Stomach smooth muscle (tissue), 2 donors: ENCODE data around the gene DENND2D.

Experiments
- H3K27ac ChIP-seq: one replicate; pipeline ENCODE4 v1.7.0; 2013; ENCODE audit warnings: mild to moderate bottlenecking, low read length, inconsistent platforms
- H3K27me3 ChIP-seq, 2 donors: one replicate each; pipeline ENCODE4 v1.7.0; 2013; ENCODE audit warnings: low read length in 2 of 2; ENCODE audit not compliant: insufficient read depth in 2 of 2, control insufficient read depth in 1 of 2
- H3K36me3 ChIP-seq, 2 donors: one replicate each; pipeline ENCODE4 v1.7.0; 2013; ENCODE audit warnings: low read length in 2 of 2; ENCODE audit not compliant: control insufficient read depth in 2 of 2, insufficient read depth in 2 of 2
- H3K4me1 ChIP-seq: one replicate; pipeline ENCODE4 v1.7.0; 2013; ENCODE audit warnings: low read length; ENCODE audit not compliant: control insufficient read depth, insufficient read depth
- H3K4me3 ChIP-seq, 2 donors: one replicate each; pipeline ENCODE4 v1.7.0; 2013; ENCODE audit warnings: low read length in 2 of 2
- H3K9ac ChIP-seq, 2 donors: one replicate each; pipeline ENCODE4 v1.7.0; 2013; ENCODE audit warnings: low read length in 2 of 2, mild to moderate bottlenecking in 1 of 2
- H3K9me3 ChIP-seq, 2 donors: one replicate each; pipeline ENCODE4 v1.7.0; 2013; ENCODE audit warnings: low read length in 2 of 2; ENCODE audit not compliant: control insufficient read depth in 2 of 2
- donor health status: healthy.
- donor health status: Pancreatic carcinoma.

Gene DENND2D

GRCh38 chr1:111164151-111164550, 36.3 kb downstream of the DENND2D start:
- Histone ChIP-seq H3K9me3 (no peaks in the 10 kb centered on the region), H3K4me1 (no peaks in the 10 kb centered on the region), H3K27ac (no peak overlapping the region), H3K4me3 (no peak overlapping the region), H3K27me3 (no peaks in the 10 kb centered on the region), H3K9ac (no peak overlapping the region), H3K36me3 (peaks cover 11% of the 10 kb centered on the region in 2 donors)

- Histone ChIP-seq H3K4me3 (no peak overlapping the region), H3K9me3 (no peaks in the 10 kb centered on the region), H3K36me3 (peaks cover 11% of the 10 kb centered on the region in 2 donors), H3K27me3 (no peaks in the 10 kb centered on the region), H3K9ac (no peak overlapping the region), H3K4me1 (no peaks in the 10 kb centered on the region), H3K27ac (no peak overlapping the region)
Measured at GRCh38 chr1:111163363-111163762, 37.1 kb downstream of the DENND2D start.

- H3K4me1 ChIP-seq: no peaks in the 10 kb centered on the region
- no peak overlapping the region for H3K9ac ChIP-seq
- no peak overlapping the region for H3K27ac ChIP-seq
- no peaks in the 10 kb centered on the region for H3K9me3 ChIP-seq
- no peak overlapping the region for H3K4me3 ChIP-seq
- H3K36me3 ChIP-seq: peaks cover 5 to 11% of the 10 kb centered on the region in 2 donors
- H3K27me3 ChIP-seq: no peaks in the 10 kb centered on the region
Measured at GRCh38 chr1:111162488-111162880, 38.0 kb downstream of the DENND2D start.

- Histone ChIP-seq H3K27me3 (no peaks in the 10 kb centered on the region), H3K36me3 (peaks cover 5 to 11% of the 10 kb centered on the region in 2 donors), H3K4me1 (no peaks in the 10 kb centered on the region), H3K9me3 (no peaks in the 10 kb centered on the region), H3K27ac (no peak overlapping the region), H3K9ac (no peak overlapping the region), H3K4me3 (no peak overlapping the region)
Measured at GRCh38 chr1:111161843-111162487, 38.5 kb downstream of the DENND2D start.

- Histone ChIP-seq H3K36me3 (peaks cover 10 to 14% of the 10 kb centered on the region in 2 donors), H3K27me3 (no peaks in the 10 kb centered on the region), H3K9me3 (no peaks in the 10 kb centered on the region), H3K4me3 (no peak overlapping the region), H3K4me1 (no peaks in the 10 kb centered on the region), H3K27ac (no peak overlapping the region), H3K9ac (no peak overlapping the region)
Measured at GRCh38 chr1:111157431-111157830, 43.0 kb downstream of the DENND2D start.

- Histone ChIP-seq H3K36me3 (peaks cover 6 to 9% of the 10 kb centered on the region in 2 donors), H3K27ac (no peak overlapping the region)
Measured at GRCh38 chr1:111154021-111154999, 46.1 kb downstream of the DENND2D start.

GRCh38 chr1:111151838-111152237, 48.6 kb downstream of the DENND2D start:
- Histone ChIP-seq H3K27ac (no peak overlapping the region), H3K9me3 (no peaks in the 10 kb centered on the region), H3K4me1 (no peaks in the 10 kb centered on the region), H3K9ac (no peak overlapping the region), H3K4me3 (no peak overlapping the region), H3K27me3 (no peaks in the 10 kb centered on the region), H3K36me3 (peaks cover 11 to 20% of the 10 kb centered on the region in 2 donors)

More at GRCh38 chr1:111154021-111154999, 46.1 kb downstream of the DENND2D start:
- Histone ChIP-seq H3K9ac (no peak overlapping the region), H3K4me3 (no peak overlapping the region), H3K4me1 (no peaks in the 10 kb centered on the region), H3K9me3 (no peaks in the 10 kb centered on the region), H3K27me3 (no peaks in the 10 kb centered on the region)

GRCh38 chr1:111148376-111148881, 52.0 kb downstream of the DENND2D start:
- no peak overlapping the region for H3K9ac ChIP-seq
- peaks cover 11 to 18% of the 10 kb centered on the region in 2 donors for H3K36me3 ChIP-seq
- no peaks in the 10 kb centered on the region for H3K4me1 ChIP-seq

GRCh38 chr1:111147948-111148347, 52.5 kb downstream of the DENND2D start:
- peaks cover 8 to 17% of the 10 kb centered on the region in 2 donors for H3K36me3 ChIP-seq
- no peaks in the 10 kb centered on the region for H3K4me1 ChIP-seq
- no peaks in the 10 kb centered on the region for H3K27me3 ChIP-seq
- H3K27ac ChIP-seq: no peak overlapping the region
- H3K9me3 ChIP-seq: no peaks in the 10 kb centered on the region
- H3K4me3 ChIP-seq: no peak overlapping the region
- no peak overlapping the region for H3K9ac ChIP-seq

More at GRCh38 chr1:111148376-111148881, 52.0 kb downstream of the DENND2D start:
- Histone ChIP-seq H3K4me3 (no peak overlapping the region), H3K27me3 (no peaks in the 10 kb centered on the region), H3K27ac (no peak overlapping the region), H3K9me3 (no peaks in the 10 kb centered on the region)

GRCh38 chr1:111145963-111146768, 54.3 kb downstream of the DENND2D start:
- H3K27me3 ChIP-seq: no peaks in the 10 kb centered on the region
- peaks cover 8 to 15% of the 10 kb centered on the region in 2 donors for H3K36me3 ChIP-seq

More at GRCh38 chr1:111145963-111146768, 54.3 kb downstream of the DENND2D start:
- Histone ChIP-seq H3K9me3 (no peaks in the 10 kb centered on the region), H3K9ac (no peak overlapping the region), H3K4me3 (no peak overlapping the region), H3K4me1 (peaks cover under 1% of the 10 kb centered on the region), H3K27ac (no peak overlapping the region)
